IMR-90 (cell line): ENCODE measurements around the gene PAFAH2. TPM values are rescaled to one million over a fixed set of nuclear protein-coding genes. Genes with fewer than 3 reads are reported as not detected.

Experiments used
- ATAC-seq: fragments of 200-7000 bp; cut with Tn5 transposase; 2 replicates; pipeline ENCODE4 v1.9.1; 2020; ENCODE audit warnings: low read depth, mild to moderate bottlenecking, moderate library complexity
- BruUV-seq: library from RNA; stranded (reverse); fragments of 400-500 nt; replicated peaks from 2 replicates; lab custom pipeline; 2021; lab: Mats Ljungman, UMichigan
- CTCF ChIA-PET: fragments of 300-600 bp; formaldehyde crosslinking; extraction: SDS; loops from one replicate; lab custom pipeline; 2021; ENCODE audit warnings: antibody characterized with exemption; lab: Yijun Ruan, JAX
- POLR2A ChIA-PET: fragments of 300-600 bp; sonication (Branson Sonifier 250); formaldehyde crosslinking; loops from one replicate; lab custom pipeline; 2022; ENCODE audit warnings: antibody characterized with exemption; ENCODE audit not compliant: unreplicated experiment; lab: Charles Lee
- DNase-seq: peaks from one replicate; pipeline ENCODE4 v3.0.0; 2013
- H2AFZ ChIP-seq: replicated peaks from 2 replicates; pipeline ENCODE3; 2013; ENCODE audit warnings: low read length, mild to moderate bottlenecking; ENCODE audit not compliant: poor library complexity
- H2AK5ac ChIP-seq: 2 replicates; pipeline ENCODE4 v1.6.1; 2013; ENCODE audit warnings: low read depth, low read length, inconsistent platforms
- H2AK9ac ChIP-seq: replicated peaks from 2 replicates; pipeline ENCODE3; 2013; ENCODE audit warnings: mild to moderate bottlenecking, low read depth, low read length, moderate library complexity; ENCODE audit not compliant: poor library complexity
- H2BK120ac ChIP-seq: 2 replicates; pipeline ENCODE4 v1.6.1; 2013; ENCODE audit warnings: low read depth, low read length, inconsistent platforms
- H2BK15ac ChIP-seq: 3 replicates; pipeline ENCODE4 v1.6.1; 2013; ENCODE audit warnings: low read depth, low read length, inconsistent platforms
- H2BK20ac ChIP-seq: 2 replicates; pipeline ENCODE4 v1.6.1; 2013; ENCODE audit warnings: low read depth, mild to moderate bottlenecking, inconsistent platforms, low read length, moderate library complexity
- H2BK5ac ChIP-seq: 2 replicates; pipeline ENCODE4 v1.6.1; 2013; ENCODE audit warnings: mild to moderate bottlenecking, low read depth, low read length, inconsistent platforms; ENCODE audit not compliant: poor library complexity, severe bottlenecking
- H3K14ac ChIP-seq: replicated peaks from 2 replicates; pipeline ENCODE4 v1.6.1; 2013; ENCODE audit warnings: low read depth, low read length, inconsistent platforms
- H3K18ac ChIP-seq: 2 replicates; pipeline ENCODE4 v1.6.1; 2013; ENCODE audit warnings: low read depth, low read length, control low read depth
- H3K23ac ChIP-seq: 2 replicates; pipeline ENCODE4 v1.6.1; 2013; ENCODE audit warnings: low read depth, low read length, inconsistent platforms
- H3K27ac ChIP-seq: 2 replicates; pipeline ENCODE4 v1.5.1; 2013; ENCODE audit warnings: mild to moderate bottlenecking, control low read depth, low read length; ENCODE audit not compliant: insufficient read depth
- H3K27me3 ChIP-seq: 2 replicates; pipeline ENCODE4 v1.6.1; 2013; ENCODE audit warnings: low read length; ENCODE audit not compliant: control insufficient read depth, insufficient read depth
- H3K36me3 ChIP-seq: 2 replicates; pipeline ENCODE4 v1.6.1; 2013; ENCODE audit warnings: low read length, mixed read lengths; ENCODE audit not compliant: control insufficient read depth, insufficient read depth
- H3K4ac ChIP-seq: 2 replicates; pipeline ENCODE4 v1.6.1; 2013; ENCODE audit warnings: low read depth, low read length, inconsistent platforms
- H3K4me1 ChIP-seq: 2 replicates; pipeline ENCODE4 v1.6.1; 2013; ENCODE audit warnings: low read length, mixed read lengths; ENCODE audit not compliant: control insufficient read depth, insufficient read depth
- H3K4me2 ChIP-seq: 2 replicates; pipeline ENCODE4 v1.6.1; 2013; ENCODE audit warnings: low read depth, mild to moderate bottlenecking, control low read depth, low read length, moderate library complexity
- H3K4me3 ChIP-seq: 2 replicates; pipeline ENCODE4 v1.5.1; 2013; ENCODE audit warnings: low read depth, mild to moderate bottlenecking, control low read depth, low read length, moderate library complexity; ENCODE audit not compliant: insufficient read depth
- H3K56ac ChIP-seq: 2 replicates; pipeline ENCODE4 v1.6.1; 2013; ENCODE audit warnings: low read length, inconsistent platforms; ENCODE audit not compliant: insufficient read depth; ENCODE audit errors: extremely low read depth
- H3K79me1 ChIP-seq, 2 experiments: 2 replicates each; pipeline ENCODE4 v1.6.1; 2013; ENCODE audit warnings: low read length in 2 of 2, inconsistent platforms in 1 of 2, low read depth in 1 of 2
- H3K9ac ChIP-seq: 2 replicates; pipeline ENCODE4 v1.6.1; 2013; ENCODE audit warnings: low read depth, low read length, control low read depth
- H3K9me1 ChIP-seq: 2 replicates; pipeline ENCODE4 v1.6.1; 2013; ENCODE audit warnings: low read length, inconsistent platforms; ENCODE audit not compliant: insufficient read depth
- H3K9me3 ChIP-seq: 2 replicates; pipeline ENCODE4 v1.6.1; 2013; ENCODE audit warnings: low read length; ENCODE audit not compliant: control insufficient read depth, insufficient read depth
- H4K20me1 ChIP-seq: 2 replicates; pipeline ENCODE4 v1.6.1; 2013; ENCODE audit warnings: low read length, inconsistent platforms; ENCODE audit not compliant: insufficient read depth
- H4K5ac ChIP-seq: 2 replicates; pipeline ENCODE4 v1.6.1; 2013; ENCODE audit warnings: mild to moderate bottlenecking, low read depth, low read length, control low read depth
- H4K8ac ChIP-seq, 2 experiments: 2 replicates each; pipeline ENCODE4 v1.6.1; 2013; ENCODE audit warnings: low read depth in 2 of 2, low read length in 2 of 2, control low read depth in 1 of 2, inconsistent platforms in 1 of 2
- H4K91ac ChIP-seq: 2 replicates; pipeline ENCODE4 v1.6.1; 2013; ENCODE audit warnings: low read depth, low read length, inconsistent platforms; ENCODE audit not compliant: insufficient read depth
- CEBPB ChIP-seq: IDR thresholded peaks from 2 replicates; pipeline ENCODE4 v1.6.1; 2012; ENCODE audit warnings: low read depth, low read length, improper control_type of control experiment
- MAZ ChIP-seq: IDR thresholded peaks from 2 replicates; pipeline ENCODE4 v1.6.1; 2012; ENCODE audit warnings: low read depth, mild to moderate bottlenecking, low read length, improper control_type of control experiment, moderate library complexity, borderline replicate concordance
- NFE2L2 ChIP-seq: fragments of 150-350 bp; IDR thresholded peaks from 2 replicates; pipeline ENCODE4 v1.6.1; 2016; ENCODE audit warnings: low read depth, mild to moderate bottlenecking, low read length
- SMC3 ChIP-seq: fragments of 150-350 bp; IDR thresholded peaks from 2 replicates; pipeline ENCODE4 v1.6.1; 2016; ENCODE audit warnings: low read depth, mild to moderate bottlenecking, antibody characterized with exemption, low read length, moderate library complexity
- WGBS, 2 experiments: methylation state at CpG; one replicate each; pipeline versions ENCODE4 v1.1.5 to v1.1.7; 2013; ENCODE audit warnings: missing lambda C conversion rate in 2 of 2; ENCODE audit not compliant: insufficient read length in 1 of 2; ENCODE audit errors: extremely low coverage in 2 of 2; 5-methylcytosine and 5-hydroxymethylcytosine counted together
- dilution Hi-C: fragments of 300-500 bp; cut with HindIII; formaldehyde crosslinking; loops from one replicate; pipeline ENCODE4 v1.14.3; 2018; ENCODE audit warnings: low sequenced_read_pairs; ENCODE audit not compliant: unreplicated experiment
- in situ Hi-C: fragments of 300-500 bp; cut with MboI; formaldehyde crosslinking; loops from 3 replicates; pipeline ENCODE4 v1.14.3; 2019; ENCODE audit warnings: low sequenced_read_pairs, inconsistent platforms, mixed read lengths
- intact Hi-C: fragments of 100-400 bp; cut with micrococcal nuclease; formaldehyde crosslinking; loops from 2 replicates; pipeline ENCODE4 v1.10.0; 2022
- polyA plus RNA-seq, 3 experiments: library from polyadenylated mRNA; depleted of rRNA; stranded (reverse); fragments of >200 nt; gene quantifications; 2 replicates each; pipeline ENCODE4 v1.2.3, GENCODE V29; 2012; ENCODE audit warnings: low replicate concordance in 1 of 3
- total RNA-seq: library from RNA; depleted of rRNA; stranded (reverse); fragments of >200 nt; gene quantifications from 2 replicates; pipeline ENCODE4 v1.2.3, GENCODE V29; 2012

The PAFAH2 gene
- total and polyA plus RNA-seq, 2 of the 4 experiments (the other 2 are of a cell fraction), result 8.3 to 12.2 TPM

DNA sequence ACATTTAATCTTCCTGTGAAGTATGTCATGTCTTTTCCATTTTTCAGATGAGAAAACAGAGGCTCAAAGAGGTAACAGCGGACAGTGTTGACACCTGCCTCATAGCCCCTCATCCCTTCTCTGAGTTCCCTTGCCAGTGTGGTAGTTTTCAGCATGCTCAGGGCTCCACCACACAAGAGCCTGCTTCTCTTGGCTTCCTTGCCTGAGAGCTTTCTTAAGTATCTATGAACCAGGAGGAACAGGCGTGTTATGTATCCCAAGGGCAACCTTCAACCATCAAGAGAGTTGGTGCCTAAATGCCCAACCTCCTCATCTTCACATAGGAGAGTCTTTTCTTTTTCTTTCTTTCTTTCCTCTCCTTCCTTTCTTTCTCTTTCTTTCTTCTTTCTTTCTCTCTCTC lies 5.9 kb upstream of the PAFAH2 start:
- CTCF ChIA-PET, result no interaction called here
- H3K79me1 ChIP-seq, result no peaks in the 10 kb centered on the region
- H2BK20ac ChIP-seq, result no peak overlapping the region
- H2AK5ac ChIP-seq, result no peak overlapping the region
- no peak overlapping the region for H4K8ac ChIP-seq
- no peaks in the 10 kb centered on the region for H3K9me3 ChIP-seq
- 0 out of 2 replicates have a peak, but pooled peaks cover 5% of the 10 kb centered on the region for H3K9me1 ChIP-seq
- in situ Hi-C loops, result no loop called here
- no peak overlapping the region for H2AK9ac ChIP-seq
- H4K20me1 ChIP-seq, result no peaks in the 10 kb centered on the region
- H3K36me3 ChIP-seq, result no peaks in the 10 kb centered on the region
- no peak overlapping the region for H2BK15ac ChIP-seq
- no peak for TF ChIP-seq CEBPB
- TF ChIP-seq NFE2L2, result no peak
- TF ChIP-seq MAZ, result no peak
- TF ChIP-seq SMC3, result no peak
- H2AFZ ChIP-seq, result peak overlapping the region; percentile 49
- H3K4ac ChIP-seq, result no peak overlapping the region
- no peak overlapping the region for H2BK120ac ChIP-seq
- no peak overlapping the region for H4K91ac ChIP-seq
- H3K9ac ChIP-seq, result no peak overlapping the region
- H3K27ac ChIP-seq, result no peak overlapping the region
- H3K18ac ChIP-seq, result no peak overlapping the region
- dilution Hi-C loops, result no loop called here
- BruUV-seq, result no TSS peak
- H3K14ac ChIP-seq, result no peak overlapping the region
- H3K23ac ChIP-seq, result no peak overlapping the region
- no peak overlapping the region for H4K5ac ChIP-seq
- no peak overlapping the region for H2BK5ac ChIP-seq
- POLR2A ChIA-PET, result no interaction called here
- intact Hi-C loops, result no loop called here
- ATAC-seq (no peak), DNase-seq (no peak)
- H3K56ac ChIP-seq, result no peak overlapping the region
- H3K4me2 ChIP-seq, result no peak overlapping the region
- H3K4me1 ChIP-seq, result no peaks in the 10 kb centered on the region
- H3K4me3 ChIP-seq, result no peak overlapping the region
- peaks cover 15% of the 10 kb centered on the region for H3K27me3 ChIP-seq
- 100% methylated on average over 1 of the region's 2 CpGs; no CpG with 5 or more reads in 1 of the 2 experiments for WGBS, 2 experiments
